Measurements from ENCODE around the gene MCCC1.
"Not testable (repeated sequence)": the region's sequence is repeated elsewhere in the genome, so short reads cannot be mapped to it uniquely, and the experiment has no call there.

Gene MCCC1

DNA sequence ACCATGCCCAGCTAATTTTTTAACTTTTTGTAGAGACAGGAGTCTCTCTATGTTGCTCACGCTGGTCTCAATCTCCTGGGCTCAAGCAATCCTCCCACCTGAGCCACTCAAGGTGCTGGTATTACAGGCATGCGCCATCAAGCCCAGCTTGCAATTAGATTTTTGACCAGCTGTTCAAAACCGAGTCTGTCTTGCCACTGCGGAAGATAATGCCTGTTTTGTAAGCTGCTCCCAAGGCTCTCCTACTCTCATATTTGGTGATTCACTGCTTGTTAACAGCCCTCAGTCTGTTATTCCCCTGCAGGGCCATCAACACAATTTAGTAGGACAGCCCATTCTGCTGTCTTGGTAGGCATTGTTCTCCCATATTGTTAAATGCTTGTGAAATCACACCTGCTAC, 17.8 kb upstream of the MCCC1 start:
- no peaks in the 10 kb centered on the region for H3K9me3 Mint-ChIP-seq
- intact Hi-C loops (cut with micrococcal nuclease): no loop called here
- no peaks in the 10 kb centered on the region for H3K36me3 Mint-ChIP-seq (ENCODE audit: low read depth)
- no peak overlapping the region for H3K4me3 Mint-ChIP-seq
- no peak overlapping the region for H3K27ac Mint-ChIP-seq
- H3K4me1 Mint-ChIP-seq (ENCODE audit: low read depth): peaks cover 26% of the 10 kb centered on the region
- peaks cover 46% of the 10 kb centered on the region for H3K27me3 Mint-ChIP-seq

DNA sequence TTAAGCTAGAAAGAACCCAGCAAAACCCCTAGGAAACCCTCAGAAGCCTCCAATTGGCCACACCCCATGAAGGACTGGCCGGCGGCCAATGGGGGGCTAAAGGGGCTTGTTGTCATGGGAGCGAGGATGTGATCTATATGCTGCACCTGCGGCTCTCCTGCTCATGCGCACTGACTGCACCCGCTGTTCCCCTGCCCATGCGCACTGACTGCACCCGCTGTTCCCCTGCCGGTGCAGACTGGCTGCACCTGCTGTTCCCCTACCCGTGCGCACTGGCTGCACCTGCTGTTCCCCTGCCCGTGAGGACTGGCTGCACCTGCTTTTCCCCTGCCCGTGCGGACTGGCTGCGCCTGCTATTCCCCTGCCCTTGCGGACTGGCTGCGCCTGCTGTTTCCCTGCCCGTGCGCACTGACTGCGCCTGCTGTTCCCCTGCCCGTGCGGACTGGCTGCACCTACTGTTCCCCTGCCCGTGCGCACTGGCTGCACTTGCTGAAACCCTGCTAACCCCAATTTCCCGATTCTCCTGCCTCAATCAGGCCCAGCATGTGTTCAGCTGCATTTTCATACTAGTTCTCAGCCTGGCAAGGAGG, 16.8 kb upstream of the MCCC1 start:
- H3K4me1 Mint-ChIP-seq (ENCODE audit: low read depth): peaks cover 26% of the 10 kb centered on the region
- no peaks in the 10 kb centered on the region for H3K36me3 Mint-ChIP-seq (ENCODE audit: low read depth)
- H3K27me3 Mint-ChIP-seq: peaks cover 41% of the 10 kb centered on the region
- H3K4me3 Mint-ChIP-seq: peak overlapping the region; percentile 79
- H3K9me3 Mint-ChIP-seq: no peaks in the 10 kb centered on the region
- intact Hi-C loops (cut with micrococcal nuclease): no loop called here
- no peak overlapping the region for H3K27ac Mint-ChIP-seq

DNA sequence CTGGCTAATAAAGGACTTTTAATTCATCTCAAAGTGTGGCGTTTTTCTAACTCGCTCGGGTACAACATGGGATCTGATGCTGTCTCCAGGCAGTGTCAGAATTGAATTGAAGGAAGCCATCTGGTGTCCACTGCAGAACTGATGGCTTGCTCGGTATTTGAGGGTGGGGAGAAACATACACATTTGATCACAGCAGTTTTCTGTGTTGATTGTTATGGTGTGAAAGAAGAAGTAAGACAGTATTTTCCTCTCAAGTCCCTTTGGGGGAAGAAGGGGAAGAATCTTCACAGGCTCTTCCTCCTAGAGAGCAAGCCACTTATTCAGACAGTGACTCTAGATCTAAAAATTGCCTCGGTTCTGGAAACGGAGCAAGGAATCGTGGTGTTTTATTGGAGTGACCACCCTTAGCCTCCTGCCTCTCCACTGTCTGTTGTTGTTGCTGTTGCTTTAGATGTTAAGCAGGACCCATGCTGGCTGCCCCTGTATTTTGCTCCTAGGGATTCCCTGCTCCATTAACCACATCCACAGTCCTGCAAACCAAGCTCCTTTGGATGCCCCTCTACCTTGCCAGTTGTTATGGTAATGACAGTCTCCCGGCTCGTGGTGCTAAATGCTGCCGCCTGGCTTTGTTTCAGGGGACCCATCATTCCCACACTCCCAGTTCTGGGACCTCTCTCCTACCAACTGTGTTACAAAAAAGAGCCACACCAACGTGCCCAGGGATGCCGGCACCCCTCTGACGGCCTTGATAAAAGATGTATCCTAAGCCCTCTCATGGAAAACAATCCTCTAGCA, 15.3 kb upstream of the MCCC1 start:
- intact Hi-C loops (cut with micrococcal nuclease): no loop called here
- Mint-ChIP-seq H3K27me3 (peaks cover 41% of the 10 kb centered on the region), H3K4me3 (peak overlapping the region; percentile 47), H3K27ac (peak overlapping the region; percentile 72), H3K36me3 (ENCODE audit: low read depth) (no peaks in the 10 kb centered on the region), H3K4me1 (ENCODE audit: low read depth) (peaks cover 26% of the 10 kb centered on the region), H3K9me3 (peaks cover 8% of the 10 kb centered on the region)

DNA sequence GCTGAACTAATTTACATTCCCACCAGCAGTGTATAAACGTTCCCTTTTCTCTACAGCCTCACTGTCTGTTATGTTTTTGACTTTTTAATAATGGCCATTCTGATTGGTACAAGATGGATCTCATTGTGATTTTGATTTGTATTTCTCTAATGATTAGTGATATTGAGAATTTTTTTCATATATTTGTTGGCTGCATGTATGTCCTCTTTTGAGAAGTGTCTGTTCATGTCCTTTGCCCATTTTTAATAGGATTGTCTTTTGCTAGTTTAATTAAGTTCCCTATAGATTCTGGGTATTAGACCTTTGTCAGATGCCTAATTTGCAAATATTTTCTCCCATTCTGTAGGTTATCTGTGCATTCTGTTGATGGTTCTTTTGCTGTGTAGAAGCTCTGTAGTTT, 10.6 kb upstream of the MCCC1 start:
- Mint-ChIP-seq H3K9me3 (peaks cover 11% of the 10 kb centered on the region), H3K4me1 (ENCODE audit: low read depth) (peaks cover 24% of the 10 kb centered on the region)
- H3K4me3 Mint-ChIP-seq; H3K27me3 Mint-ChIP-seq; H3K27ac Mint-ChIP-seq; intact Hi-C loops (cut with micrococcal nuclease); H3K36me3 Mint-ChIP-seq (ENCODE audit: low read depth): not testable (repeated sequence)

DNA sequence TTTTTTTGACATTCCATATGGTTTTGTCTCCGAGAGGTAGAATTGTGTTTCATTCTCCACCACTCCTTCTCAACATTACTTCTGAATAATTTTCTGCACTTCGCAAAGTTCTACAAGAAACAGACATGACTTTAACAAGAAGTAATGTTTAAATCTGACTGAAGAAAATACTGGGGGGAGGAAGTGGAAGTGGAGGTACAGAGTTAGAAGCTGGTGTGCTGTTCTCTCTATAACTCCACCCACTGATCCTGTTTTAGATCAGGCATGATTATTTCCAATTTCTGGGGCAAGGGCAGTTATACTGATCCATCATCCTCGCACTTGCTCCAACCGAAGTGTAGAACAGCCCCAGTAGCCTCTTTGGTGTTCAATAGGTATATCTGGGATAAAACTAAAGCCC, 9.2 kb upstream of the MCCC1 start:
- Mint-ChIP-seq H3K9me3 (peaks cover 11% of the 10 kb centered on the region), H3K4me3 (no peak overlapping the region), H3K36me3 (ENCODE audit: low read depth) (no peaks in the 10 kb centered on the region), H3K4me1 (ENCODE audit: low read depth) (peaks cover 12% of the 10 kb centered on the region), H3K27ac (peak overlapping the region; percentile 75), H3K27me3 (no peaks in the 10 kb centered on the region)
- intact Hi-C loops (cut with micrococcal nuclease): no loop called here

DNA sequence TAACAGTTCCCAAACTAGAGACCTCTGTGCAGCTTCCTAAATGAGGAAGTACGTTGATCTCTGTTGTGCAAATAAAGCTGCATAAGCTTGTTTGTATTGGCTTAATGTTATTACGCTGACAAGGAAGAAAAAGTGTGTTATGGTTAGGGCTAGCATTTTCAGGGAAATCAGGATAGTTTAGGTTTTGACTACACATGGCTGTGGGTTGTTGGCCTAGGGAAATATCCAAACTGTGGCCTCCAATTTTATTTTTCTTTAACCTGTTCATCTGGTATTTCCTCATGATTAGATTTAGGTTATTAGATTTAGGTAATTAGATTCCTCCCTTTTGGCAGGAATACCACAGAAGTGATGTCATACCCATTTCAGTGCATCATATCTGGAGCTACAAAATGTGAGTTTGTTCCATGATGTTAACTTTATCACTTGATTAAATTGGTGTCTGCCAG, 8.7 kb upstream of the MCCC1 start:
- intact Hi-C loops (cut with micrococcal nuclease): no loop called here
- H3K4me3 Mint-ChIP-seq: no peak overlapping the region
- peaks cover 12% of the 10 kb centered on the region for H3K4me1 Mint-ChIP-seq (ENCODE audit: low read depth)
- H3K27me3 Mint-ChIP-seq: no peaks in the 10 kb centered on the region
- peak overlapping the region; percentile 75 for H3K27ac Mint-ChIP-seq
- H3K9me3 Mint-ChIP-seq: peaks cover 11% of the 10 kb centered on the region
- no peaks in the 10 kb centered on the region for H3K36me3 Mint-ChIP-seq (ENCODE audit: low read depth)

DNA sequence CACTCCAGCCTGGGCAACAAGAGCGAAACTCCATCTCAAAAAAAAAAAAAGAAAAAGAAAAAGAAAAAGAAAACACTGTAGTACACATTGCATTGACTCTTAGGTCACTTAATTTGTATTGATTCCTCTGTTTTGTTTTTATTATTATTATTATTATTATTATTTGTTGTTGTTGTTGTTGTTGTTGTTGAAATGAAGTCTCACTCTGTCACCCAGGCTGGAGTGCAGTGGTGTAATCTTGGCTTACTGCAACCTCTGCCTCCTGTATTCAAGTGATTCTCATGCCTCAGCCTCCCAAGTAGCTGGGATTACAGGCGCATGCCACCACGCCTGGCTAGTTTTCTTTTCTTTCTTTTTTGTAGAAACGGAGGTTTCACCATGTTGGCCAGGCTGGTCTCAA, 8.1 kb upstream of the MCCC1 start:
- Mint-ChIP-seq H3K9me3 (peaks cover 11% of the 10 kb centered on the region), H3K4me1 (ENCODE audit: low read depth) (peaks cover 12% of the 10 kb centered on the region), H3K27ac (peak overlapping the region; percentile 75)
- H3K4me3 Mint-ChIP-seq; H3K27me3 Mint-ChIP-seq; H3K36me3 Mint-ChIP-seq (ENCODE audit: low read depth); intact Hi-C loops (cut with micrococcal nuclease): not testable (repeated sequence)

DNA sequence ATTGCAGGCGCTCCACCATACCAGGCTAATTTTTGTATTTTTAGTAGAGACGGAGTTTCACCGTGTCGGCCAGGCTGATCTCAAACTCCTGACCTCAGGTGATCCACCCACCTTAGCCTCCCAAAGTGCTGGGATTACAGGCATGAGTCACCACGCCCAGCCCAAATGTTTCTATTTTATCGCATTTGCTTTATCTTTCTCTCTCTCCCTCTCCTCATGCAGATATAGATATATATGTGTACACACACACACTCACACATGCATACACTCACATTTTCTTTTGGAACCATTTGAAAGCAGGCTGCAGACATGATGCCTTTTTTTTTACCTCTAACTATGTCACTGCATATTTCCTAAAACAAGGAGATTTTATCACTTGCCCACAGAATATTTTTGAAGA, 7.3 kb upstream of the MCCC1 start:
- H3K4me1 Mint-ChIP-seq (ENCODE audit: low read depth): peaks cover 12% of the 10 kb centered on the region
- H3K27me3 Mint-ChIP-seq: no peaks in the 10 kb centered on the region
- intact Hi-C loops (cut with micrococcal nuclease): no loop called here
- no peaks in the 10 kb centered on the region for H3K36me3 Mint-ChIP-seq (ENCODE audit: low read depth)
- no peak overlapping the region for H3K27ac Mint-ChIP-seq
- H3K9me3 Mint-ChIP-seq: peaks cover 11% of the 10 kb centered on the region
- H3K4me3 Mint-ChIP-seq: no peak overlapping the region

DNA sequence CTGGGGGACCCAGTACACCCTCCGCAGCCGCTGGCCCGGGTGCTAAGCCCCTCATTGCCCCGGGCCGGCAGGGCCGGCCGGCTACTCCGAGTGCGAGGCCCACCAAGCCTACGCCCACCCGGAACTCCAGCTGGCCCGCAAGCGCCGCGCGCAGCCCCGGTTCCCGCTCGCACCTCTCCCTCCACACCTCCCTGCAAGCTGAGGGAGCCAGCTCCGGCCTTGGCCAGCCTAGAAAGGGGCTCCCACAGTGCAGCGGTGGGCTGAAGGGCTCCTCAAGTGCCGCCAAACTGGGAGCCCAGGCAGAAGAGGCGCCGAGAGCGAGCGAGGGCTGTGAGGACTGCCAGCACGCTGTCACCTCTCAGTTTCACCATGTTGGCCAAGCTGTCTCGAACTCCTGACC, 4.7 kb upstream of the MCCC1 start:
- intact Hi-C loops (cut with micrococcal nuclease); H3K27me3 Mint-ChIP-seq; H3K4me3 Mint-ChIP-seq; H3K9me3 Mint-ChIP-seq; H3K27ac Mint-ChIP-seq; H3K36me3 Mint-ChIP-seq (ENCODE audit: low read depth): not testable (repeated sequence)
- peaks cover 25% of the 10 kb centered on the region for H3K4me1 Mint-ChIP-seq (ENCODE audit: low read depth)

DNA sequence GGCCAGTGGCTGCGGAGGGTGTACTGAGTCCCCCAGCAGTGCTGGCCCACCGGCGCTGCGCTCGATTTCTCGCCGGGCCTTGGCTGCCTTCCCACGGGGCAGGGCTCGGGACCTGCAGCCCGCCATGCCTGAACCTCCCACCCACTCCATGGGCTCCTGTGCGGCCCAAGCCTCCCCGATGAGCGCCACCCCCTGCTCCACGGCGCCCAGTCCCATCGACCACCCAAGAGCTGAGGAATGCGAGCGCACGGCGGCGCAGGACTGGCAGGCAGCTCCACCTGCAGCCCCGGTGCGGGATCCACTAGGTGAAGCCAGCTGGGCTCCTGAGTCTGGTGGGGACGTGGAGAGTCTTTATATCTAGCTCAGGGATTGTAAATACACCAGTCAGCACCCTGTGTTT, 1.7 kb upstream of the MCCC1 start:
- Mint-ChIP-seq H3K36me3 (ENCODE audit: low read depth) (peaks cover 18% of the 10 kb centered on the region), H3K4me1 (ENCODE audit: low read depth) (peaks cover 33% of the 10 kb centered on the region)
- H3K9me3 Mint-ChIP-seq; H3K4me3 Mint-ChIP-seq; H3K27me3 Mint-ChIP-seq; H3K27ac Mint-ChIP-seq; intact Hi-C loops (cut with micrococcal nuclease): not testable (repeated sequence)

DNA sequence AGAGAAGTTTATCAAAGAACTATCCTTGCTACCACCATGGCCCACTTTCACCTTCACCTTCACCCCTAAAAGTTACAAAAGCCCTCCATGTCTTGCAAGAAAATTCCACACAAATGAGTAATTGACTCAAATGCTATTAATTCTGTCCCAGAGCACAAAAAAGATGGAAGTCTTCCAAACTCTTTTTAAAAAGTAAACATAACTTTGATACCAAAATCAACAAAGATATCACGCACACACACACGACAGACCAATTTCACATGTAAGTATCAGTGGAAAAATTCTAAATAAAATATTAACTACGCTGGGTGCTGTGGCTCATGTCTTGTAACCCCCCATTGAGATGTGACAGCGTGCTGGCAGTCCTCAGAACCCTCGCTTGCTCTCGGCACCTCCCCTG, 1.1 kb upstream of the MCCC1 start:
- Mint-ChIP-seq H3K4me3 (no peak overlapping the region), H3K4me1 (ENCODE audit: low read depth) (peaks cover 33% of the 10 kb centered on the region)
- intact Hi-C loops (cut with micrococcal nuclease): no loop called here

DNA sequence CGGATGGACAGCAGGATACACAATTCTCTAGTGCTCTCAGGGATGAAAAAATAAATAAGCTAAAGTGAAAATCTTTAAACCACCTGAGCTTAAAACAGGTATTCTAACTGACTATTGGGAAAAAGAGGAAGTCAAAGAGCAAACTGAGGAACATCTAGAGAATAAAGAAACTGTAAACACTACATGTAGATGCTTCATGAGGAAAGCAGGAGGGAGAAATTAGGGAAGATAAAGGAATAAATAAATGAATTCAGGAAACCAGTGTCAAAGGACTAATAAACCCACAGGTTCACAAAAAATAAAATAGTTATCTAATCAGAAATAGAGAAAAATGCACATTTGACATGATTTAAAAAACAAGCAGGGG, 525 bp upstream of the MCCC1 start:
- intact Hi-C loops (cut with micrococcal nuclease): loop anchor here (10.0 kb wide), 1 partner anchor 175 kb away; no protein-coding TSS in a partner anchor
- Mint-ChIP-seq H3K27ac (peak overlapping the region; percentile 98), H3K9me3 (no peaks in the 10 kb centered on the region), H3K4me1 (ENCODE audit: low read depth) (peaks cover 33% of the 10 kb centered on the region), H3K27me3 (no peaks in the 10 kb centered on the region), H3K36me3 (ENCODE audit: low read depth) (peaks cover 18% of the 10 kb centered on the region), H3K4me3 (peak overlapping the region; percentile 93)

More for the DNA sequence above, 1.1 kb upstream of the MCCC1 start:
- Mint-ChIP-seq H3K36me3 (ENCODE audit: low read depth) (peaks cover 18% of the 10 kb centered on the region), H3K27me3 (no peaks in the 10 kb centered on the region), H3K9me3 (no peaks in the 10 kb centered on the region), H3K27ac (peak overlapping the region; percentile 98)

DNA sequence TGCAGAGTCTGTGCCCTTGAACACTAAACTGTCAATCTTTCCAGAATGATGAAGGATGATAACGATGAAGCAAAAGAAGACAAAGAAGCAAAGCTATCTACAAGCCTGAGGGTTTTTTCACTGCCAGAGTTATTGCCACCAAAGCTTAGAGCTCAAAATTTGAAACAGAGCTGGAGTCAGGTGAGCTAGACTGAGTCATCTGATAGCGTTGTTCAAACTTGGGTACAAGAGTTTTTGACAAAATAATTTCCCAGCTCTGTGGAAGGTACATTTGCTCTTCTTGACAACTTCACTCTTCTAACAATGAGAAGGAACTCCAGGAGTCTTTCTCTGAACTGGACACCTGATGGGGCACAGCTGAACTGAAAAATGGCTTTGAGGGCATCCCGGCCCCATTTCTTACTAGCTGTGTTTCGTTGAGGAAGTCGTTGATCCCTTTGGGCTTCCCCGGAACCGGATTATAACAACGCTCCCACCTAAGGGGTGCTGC, 715 bp downstream of the MCCC1 start:
- no peaks in the 10 kb centered on the region for H3K9me3 Mint-ChIP-seq
- peaks cover 33% of the 10 kb centered on the region for H3K4me1 Mint-ChIP-seq (ENCODE audit: low read depth)

DNA sequence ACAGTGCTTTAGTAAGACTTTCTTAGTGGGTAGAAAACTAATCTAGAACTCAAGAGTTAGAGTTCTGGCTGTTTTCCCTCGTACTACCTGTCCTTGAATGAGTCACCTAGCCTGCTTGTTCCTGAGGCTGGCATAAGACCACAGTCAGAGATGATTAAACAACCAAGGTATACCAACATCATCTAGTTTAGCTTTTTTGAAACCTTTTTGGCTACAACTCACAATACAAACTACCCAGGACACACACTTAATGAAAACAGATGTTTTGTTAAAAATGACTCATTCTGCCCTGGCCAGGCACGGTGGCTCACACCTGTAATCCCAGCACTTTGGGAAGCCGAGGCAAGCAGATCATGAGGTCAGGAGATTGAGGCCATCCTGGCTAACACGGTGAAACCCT, 4.6 kb downstream of the MCCC1 start:
- Mint-ChIP-seq H3K9me3 (no peaks in the 10 kb centered on the region), H3K36me3 (ENCODE audit: low read depth) (peaks cover 61% of the 10 kb centered on the region), H3K4me1 (ENCODE audit: low read depth) (peaks cover 25% of the 10 kb centered on the region), H3K27me3 (no peaks in the 10 kb centered on the region), H3K27ac (no peak overlapping the region), H3K4me3 (no peak overlapping the region)
- intact Hi-C loops (cut with micrococcal nuclease): loop anchor here (10.0 kb wide), 1 partner anchor 170 kb away; no protein-coding TSS in a partner anchor

More for the DNA sequence above, 715 bp downstream of the MCCC1 start:
- no peaks in the 10 kb centered on the region for H3K27me3 Mint-ChIP-seq
- H3K36me3 Mint-ChIP-seq (ENCODE audit: low read depth): peaks cover 26% of the 10 kb centered on the region
- H3K4me3 Mint-ChIP-seq: peak overlapping the region; percentile 93
- intact Hi-C loops (cut with micrococcal nuclease): loop anchor here (10.0 kb wide), 1 partner anchor 174 kb away; no protein-coding TSS in a partner anchor
- peak overlapping the region; percentile 98 for H3K27ac Mint-ChIP-seq

Data from dendritic cell treated with granulocyte-macrophage colony-stimulating factor and Interleukin-4, amounts not matched to agents 40 ng/mL and 50 ng/mL, for 4 days (primary cell).